HG03571 (cell line): ENCODE measurements around the gene KRTAP10-8.
"Not testable (repeated sequence)": the region's sequence is repeated elsewhere in the genome, so short reads cannot be mapped to it uniquely, and the experiment has no call there.

Experiments used
- ATAC-seq: cut with Tn5 transposase; IDR thresholded peaks from one replicate; pipeline ENCODE4 v1.9.1; 2021; ENCODE audit not compliant: unreplicated experiment

KRTAP10-8 gene

GRCh38 chr21:44579056-44579832 is 32.6 kb upstream of the KRTAP10-8 start:
- no peak for ATAC-seq

- no peak for ATAC-seq
Measured at GRCh38 chr21:44579833-44580144, 32.1 kb upstream of the KRTAP10-8 start.

GRCh38 chr21:44580231-44580821 is 31.6 kb upstream of the KRTAP10-8 start, which contains the start of gene KRTAP10-5:
Gene KRTAP10-5 (minus strand): TSS chr21:44580604. CDS start chr21:44580578, 26 bp downstream.
- ATAC-seq, result not testable (repeated sequence)

- no peak for ATAC-seq
Measured at GRCh38 chr21:44581158-44581557, 30.7 kb upstream of the KRTAP10-8 start.

- ATAC-seq, result no peak
Measured at GRCh38 chr21:44582055-44582454, 29.8 kb upstream of the KRTAP10-8 start.

- no peak for ATAC-seq
Measured at GRCh38 chr21:44583089-44583799, 28.6 kb upstream of the KRTAP10-8 start.

GRCh38 chr21:44583800-44584147 is 28.1 kb upstream of the KRTAP10-8 start:
- no peak for ATAC-seq

GRCh38 chr21:44585892-44586291 is 26.0 kb upstream of the KRTAP10-8 start:
- ATAC-seq, result no peak

- no peak for ATAC-seq
Measured at GRCh38 chr21:44589094-44589493, 22.8 kb upstream of the KRTAP10-8 start.

- no peak for ATAC-seq
Measured at GRCh38 chr21:44589586-44590305, 22.1 kb upstream of the KRTAP10-8 start.

- ATAC-seq, result no peak
Measured at GRCh38 chr21:44590311-44590721, 21.6 kb upstream of the KRTAP10-8 start.

GRCh38 chr21:44590897-44591800 is 20.7 kb upstream of the KRTAP10-8 start:
- not testable (repeated sequence) for ATAC-seq

- not testable (repeated sequence) for ATAC-seq
Measured at GRCh38 chr21:44591801-44592130, 20.1 kb upstream of the KRTAP10-8 start.

- no peak for ATAC-seq
Measured at GRCh38 chr21:44592446-44593311, 19.2 kb upstream of the KRTAP10-8 start, which contains the start of gene KRTAP10-6. Gene KRTAP10-6 (minus strand): TSS chr21:44592505. CDS start chr21:44592484, 21 bp downstream.

- ATAC-seq, result no peak
Measured at GRCh38 chr21:44593598-44594405, 18.1 kb upstream of the KRTAP10-8 start.

GRCh38 chr21:44594406-44594916 is 17.4 kb upstream of the KRTAP10-8 start:
- no peak for ATAC-seq

- no peak for ATAC-seq
Measured at GRCh38 chr21:44595524-44595923, 16.4 kb upstream of the KRTAP10-8 start.

GRCh38 chr21:44596068-44596725 is 15.7 kb upstream of the KRTAP10-8 start:
- no peak for ATAC-seq
